Epithelial cell of proximal tubule (primary cell): ENCODE measurements around the gene RBM17. TPM values are rescaled to one million over a fixed set of nuclear protein-coding genes. Genes with fewer than 3 reads are reported as not detected.
"Not testable (repeated sequence)": the region's sequence is repeated elsewhere in the genome, so short reads cannot be mapped to it uniquely, and the experiment has no call there.

ENCODE experiments used
- DNase-seq: peaks from one replicate; pipeline ENCODE4 v3.0.0-alpha.2; 2011; ENCODE audit warnings: low read depth
- H3K4me3 ChIP-seq: 2 replicates; pipeline ENCODE4 v1.5.1; 2011; ENCODE audit warnings: low read depth, mild to moderate bottlenecking, low read length
- total RNA-seq: library from RNA; depleted of rRNA; stranded (reverse); fragments of >200 nt; gene quantifications from 2 replicates; pipeline ENCODE4 v1.2.3, GENCODE V29; 2015
- TF ChIP-seq, protein P1 (sequence below): conservative IDR thresholded peaks from 2 replicates; pipeline ENCODE4 v1.5.1; 2012; ENCODE audit warnings: low read depth, mild to moderate bottlenecking, low read length

RBM17 gene
- total RNA-seq, 1 donor from 2014 or later: 57.3 TPM

DNA sequence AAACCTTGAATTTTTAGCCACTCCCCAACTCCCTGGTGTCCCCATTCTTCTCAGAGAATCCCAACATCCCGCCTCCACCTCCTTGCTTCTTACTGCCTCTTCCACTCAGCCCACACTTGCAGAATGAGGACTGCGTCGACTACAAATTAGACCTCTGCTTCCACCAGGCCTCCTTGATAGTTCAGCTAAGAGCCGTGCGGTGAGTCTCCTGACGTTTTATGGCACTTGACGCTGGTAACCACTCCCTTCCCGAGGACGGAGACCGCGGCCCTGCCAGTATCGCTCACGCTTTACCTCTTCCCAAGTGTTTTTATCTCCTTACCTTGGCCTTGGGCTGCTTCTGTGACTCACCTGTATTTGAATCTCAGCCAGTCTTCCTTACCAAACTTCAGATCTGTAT lies 31.1 kb downstream of the RBM17 start:
- H3K4me3 ChIP-seq: no peak overlapping the region
- DNase-seq: no peak

DNA sequence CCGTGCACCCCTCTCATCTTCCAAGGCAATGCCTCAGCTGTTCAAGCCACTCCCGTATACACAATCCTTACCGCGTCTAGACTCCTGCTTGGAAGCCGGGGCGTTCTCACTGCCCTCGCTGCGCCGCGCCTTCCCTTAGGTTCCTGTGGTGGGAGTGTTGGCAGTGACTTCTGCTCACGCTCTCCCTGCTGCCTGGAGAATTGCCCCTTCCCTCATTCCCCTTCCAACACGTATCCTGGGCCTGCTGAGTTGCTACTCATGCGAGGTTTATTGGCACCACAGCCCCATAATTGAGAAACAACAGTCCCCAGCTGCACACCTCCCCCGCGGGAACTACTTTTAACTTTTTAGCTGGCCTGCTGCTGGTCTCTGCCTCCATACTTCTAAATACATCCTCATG lies 31.9 kb downstream of the RBM17 start:
- TF ChIP-seq, protein P1, sequence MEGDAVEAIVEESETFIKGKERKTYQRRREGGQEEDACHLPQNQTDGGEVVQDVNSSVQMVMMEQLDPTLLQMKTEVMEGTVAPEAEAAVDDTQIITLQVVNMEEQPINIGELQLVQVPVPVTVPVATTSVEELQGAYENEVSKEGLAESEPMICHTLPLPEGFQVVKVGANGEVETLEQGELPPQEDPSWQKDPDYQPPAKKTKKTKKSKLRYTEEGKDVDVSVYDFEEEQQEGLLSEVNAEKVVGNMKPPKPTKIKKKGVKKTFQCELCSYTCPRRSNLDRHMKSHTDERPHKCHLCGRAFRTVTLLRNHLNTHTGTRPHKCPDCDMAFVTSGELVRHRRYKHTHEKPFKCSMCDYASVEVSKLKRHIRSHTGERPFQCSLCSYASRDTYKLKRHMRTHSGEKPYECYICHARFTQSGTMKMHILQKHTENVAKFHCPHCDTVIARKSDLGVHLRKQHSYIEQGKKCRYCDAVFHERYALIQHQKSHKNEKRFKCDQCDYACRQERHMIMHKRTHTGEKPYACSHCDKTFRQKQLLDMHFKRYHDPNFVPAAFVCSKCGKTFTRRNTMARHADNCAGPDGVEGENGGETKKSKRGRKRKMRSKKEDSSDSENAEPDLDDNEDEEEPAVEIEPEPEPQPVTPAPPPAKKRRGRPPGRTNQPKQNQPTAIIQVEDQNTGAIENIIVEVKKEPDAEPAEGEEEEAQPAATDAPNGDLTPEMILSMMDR: no peak
- DNase-seq: no peak
- H3K4me3 ChIP-seq: no peak overlapping the region

More for the DNA sequence above, 31.1 kb downstream of the RBM17 start:
- TF ChIP-seq, protein P1: no peak

DNA sequence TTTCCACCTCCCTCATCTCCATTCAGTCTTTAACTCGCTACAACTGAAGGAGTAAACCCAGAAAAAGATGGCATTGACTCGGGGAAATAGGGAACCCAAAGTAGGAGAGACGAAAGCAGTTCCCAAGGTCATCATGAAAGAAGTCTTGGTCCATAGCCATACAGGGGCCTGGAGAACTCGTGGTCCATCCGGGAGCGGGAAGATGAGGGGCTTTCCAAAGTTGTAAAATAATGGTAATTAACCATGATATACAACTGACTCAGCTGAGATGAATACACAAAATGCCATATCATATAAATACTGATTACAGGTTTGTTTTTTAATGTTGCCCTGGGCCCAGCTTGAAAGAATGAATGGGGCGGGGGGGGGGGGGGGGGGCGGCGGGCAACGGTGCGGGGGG lies 32.3 kb downstream of the RBM17 start:
- TF ChIP-seq, protein P1: no peak
- no peak for DNase-seq
- no peak overlapping the region for H3K4me3 ChIP-seq

DNA sequence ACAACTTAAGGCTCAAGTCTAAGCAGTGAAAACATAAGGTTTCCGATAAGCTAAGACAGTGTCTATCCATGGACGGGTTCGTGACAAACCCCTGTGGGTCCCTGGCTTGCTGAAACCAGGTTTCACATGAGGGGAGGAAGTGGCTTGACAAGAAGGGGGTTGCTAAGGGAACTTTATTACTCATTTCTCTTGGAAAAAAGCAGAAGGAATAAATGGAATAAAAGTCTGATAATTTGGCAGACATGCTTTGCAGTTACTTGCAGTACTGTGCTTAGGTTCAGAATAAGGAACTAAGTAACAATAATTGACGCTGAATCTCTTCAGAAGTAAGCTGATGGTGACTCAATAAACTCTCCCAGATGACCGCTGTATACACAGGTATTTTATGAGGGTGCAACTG lies 34.7 kb downstream of the RBM17 start:
- TF ChIP-seq, protein P1: no peak
- H3K4me3 ChIP-seq: no peak overlapping the region
- DNase-seq: no peak

DNA sequence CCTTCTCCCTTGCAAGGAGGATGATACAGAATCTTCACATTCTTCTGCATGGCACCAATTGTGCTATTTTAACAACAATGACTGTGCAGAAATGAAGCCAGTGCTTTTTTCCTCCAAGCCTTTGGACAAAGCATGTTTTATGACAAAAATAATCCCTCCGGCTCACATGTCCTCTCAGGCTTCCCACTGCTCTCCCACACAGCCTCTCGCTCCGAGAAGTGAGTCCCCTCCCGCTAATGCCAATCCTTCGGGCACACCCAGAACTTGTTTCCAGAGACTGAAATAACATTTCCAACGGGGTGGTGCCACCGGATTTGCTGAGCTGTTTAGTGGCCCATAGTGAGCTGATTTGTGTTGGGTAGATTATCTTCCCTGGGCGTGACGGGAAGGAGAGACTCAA lies 35.8 kb downstream of the RBM17 start:
- TF ChIP-seq, protein P1: no peak
- no peak overlapping the region for H3K4me3 ChIP-seq
- DNase-seq: no peak

DNA sequence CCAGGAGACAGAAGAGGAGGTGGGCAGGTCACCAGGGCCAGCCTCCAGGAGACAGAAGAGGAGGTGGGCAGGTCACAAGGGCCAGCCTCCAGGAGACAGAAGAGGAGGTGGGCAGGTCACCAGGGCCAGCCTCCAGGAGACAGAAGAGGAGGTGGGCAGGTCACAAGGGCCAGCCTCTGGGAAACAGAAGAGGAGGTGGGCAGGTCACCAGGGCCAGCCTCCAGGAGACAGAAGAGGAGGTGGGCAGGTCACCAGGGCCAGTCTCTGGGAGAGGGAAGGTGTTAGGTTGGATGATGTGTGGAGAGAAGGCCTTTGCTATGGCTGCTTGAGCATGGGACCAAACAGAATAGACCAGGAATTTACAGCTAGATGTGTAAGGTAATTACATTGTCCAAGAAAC lies 38.6 kb downstream of the RBM17 start:
- DNase-seq: not testable (repeated sequence)

DNA sequence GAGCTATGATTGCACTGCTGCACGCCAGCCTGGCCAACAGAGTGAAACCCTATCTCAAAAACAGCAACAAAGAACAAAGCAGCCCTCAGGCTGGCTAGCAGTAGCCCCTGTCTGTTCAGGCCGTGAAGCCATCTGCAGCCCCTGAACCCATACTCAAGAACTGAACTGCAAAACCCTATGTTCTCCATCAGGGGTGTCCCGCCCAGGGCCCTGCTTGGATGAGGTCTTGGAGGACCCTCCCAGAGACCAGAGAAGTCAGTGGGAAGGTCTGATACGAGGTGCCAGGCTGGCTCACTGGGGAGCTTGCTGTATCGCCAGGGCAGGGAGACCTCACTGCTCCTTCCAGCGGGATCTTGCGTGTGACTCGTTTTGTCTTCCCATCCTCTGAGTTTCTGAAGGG lies 39.3 kb downstream of the RBM17 start:
- DNase-seq: no peak
- no peak overlapping the region for H3K4me3 ChIP-seq
- TF ChIP-seq, protein P1: no peak

More for the DNA sequence above, 38.6 kb downstream of the RBM17 start:
- H3K4me3 ChIP-seq: not testable (repeated sequence)
